Endothelial cell of umbilical vein (primary cell): ENCODE results near the gene TTF2. TPM values are rescaled to one million over a fixed set of nuclear protein-coding genes. Genes with fewer than 3 reads are reported as not detected.

Experiments
- BruUV-seq: library from RNA; stranded (reverse); fragments of 400-500 nt; replicated peaks from 2 replicates; lab custom pipeline; 2021; lab: Mats Ljungman, UMichigan
- CTCF ChIA-PET: fragments of 300-600, 350-600 bp; sonication (Branson Sonifier 250); formaldehyde crosslinking; loops from one replicate; lab custom pipeline; 2021; ENCODE audit warnings: antibody characterized with exemption, inconsistent platforms; lab: Charles Lee
- POLR2A ChIA-PET: fragments of 300-600, 350-600 bp; sonication (Branson Sonifier 250); formaldehyde crosslinking; loops from one replicate; lab custom pipeline; 2021; ENCODE audit warnings: antibody characterized with exemption, inconsistent platforms; lab: Charles Lee
- DNase-seq: peaks from one replicate; pipeline ENCODE4 v3.0.0-alpha.2; 2011; ENCODE audit warnings: low read depth, low spot score
- FAIRE-seq: peaks from 2 replicates; lab custom pipeline; 2011; peaks lifted over from hg19 to GRCh38; lab: Jason Lieb, UNC
- H2AFZ ChIP-seq: 2 replicates; pipeline ENCODE4 v1.6.0; 2012; ENCODE audit warnings: low read depth, low read length, control low read depth, inconsistent platforms
- H3K27ac ChIP-seq: 2 replicates; pipeline ENCODE4 v1.5.1; 2011; ENCODE audit warnings: low read depth, mild to moderate bottlenecking, control low read depth, low read length, moderate library complexity; ENCODE audit not compliant: insufficient read depth
- H3K27me3 ChIP-seq, 2 experiments: 2 replicates each; pipeline versions ENCODE4 v1.6.0 to v1.6.1; 2011; ENCODE audit warnings: low read length in 2 of 2, mixed read lengths in 1 of 2; ENCODE audit not compliant: control insufficient read depth in 2 of 2, insufficient read depth in 2 of 2
- H3K36me3 ChIP-seq, 2 experiments: 2 replicates in 1 of 2; 3 replicates in 1 of 2; pipeline ENCODE4 v1.5.1; 2011; ENCODE audit warnings: low read length in 2 of 2, mild to moderate bottlenecking in 1 of 2, moderate library complexity in 1 of 2; ENCODE audit not compliant: control insufficient read depth in 2 of 2, insufficient read depth in 2 of 2; ENCODE audit errors: extremely low read depth in 1 of 2
- H3K4me1 ChIP-seq: 3 replicates; pipeline ENCODE4 v1.5.1; 2011; ENCODE audit warnings: mild to moderate bottlenecking, low read length; ENCODE audit not compliant: control insufficient read depth, insufficient read depth; ENCODE audit errors: extremely low read depth
- H3K4me2 ChIP-seq: 2 replicates; pipeline ENCODE4 v1.6.1; 2011; ENCODE audit warnings: low read length, control low read depth, mixed read lengths; ENCODE audit not compliant: insufficient read depth
- H3K4me3 ChIP-seq, 3 experiments: fragments of 200-600 bp in 1 of 3; sonication (generic), shearing (Covaris generic) in 1 of 3; replicated peaks in 1 of 3; 2 replicates each; pipeline ENCODE4 v1.5.1; 2011 to 2016; ENCODE audit warnings: control low read depth in 3 of 3, low read length in 3 of 3, mild to moderate bottlenecking in 2 of 3, inconsistent platforms in 1 of 3, low read depth in 1 of 3, moderate library complexity in 1 of 3; ENCODE audit not compliant: insufficient read depth in 1 of 3
- H3K79me2 ChIP-seq: 2 replicates; pipeline ENCODE4 v1.6.0; 2012; ENCODE audit warnings: low read length, inconsistent platforms; ENCODE audit not compliant: control insufficient read depth, insufficient read depth
- H3K9ac ChIP-seq: replicated peaks from 2 replicates; pipeline ENCODE3; 2011; ENCODE audit warnings: low read length, control low read depth; ENCODE audit not compliant: insufficient read depth; ENCODE audit errors: extremely low read depth
- H3K9me1 ChIP-seq: replicated peaks from 3 replicates; pipeline ENCODE4 v1.6.0; 2011; ENCODE audit warnings: mild to moderate bottlenecking, low read length; ENCODE audit not compliant: control insufficient read depth, insufficient read depth; ENCODE audit errors: extremely low read depth
- H3K9me3 ChIP-seq: replicated peaks from 2 replicates; pipeline ENCODE4 v1.5.1; 2012; ENCODE audit warnings: low read length, inconsistent platforms; ENCODE audit not compliant: control insufficient read depth, insufficient read depth
- H4K20me1 ChIP-seq: replicated peaks from 2 replicates; pipeline ENCODE3; 2011; ENCODE audit warnings: mild to moderate bottlenecking, low read length; ENCODE audit not compliant: control insufficient read depth, insufficient read depth; ENCODE audit errors: extremely low read depth
- CTCF ChIP-seq, 2 donors: IDR thresholded peaks; 1 replicate in 1 of 2; 2 replicates in 1 of 2; pipeline ENCODE4 v1.5.1; 2011; ENCODE audit warnings: low read length in 2 of 2, mild to moderate bottlenecking in 2 of 2, moderate library complexity in 2 of 2, control low read depth in 1 of 2, inconsistent platforms in 1 of 2, low read depth in 1 of 2; ENCODE audit not compliant: insufficient read depth in 1 of 2; ENCODE audit errors: extremely low read depth in 1 of 2
- EZH2 ChIP-seq: IDR thresholded peaks from 2 replicates; pipeline ENCODE4 v1.6.1; 2012; ENCODE audit warnings: borderline replicate concordance, low read depth, mild to moderate bottlenecking, moderate library complexity, low read length, inconsistent platforms; ENCODE audit not compliant: severe bottlenecking
- FOS ChIP-seq: IDR thresholded peaks from 2 replicates; pipeline ENCODE4 v1.6.1; 2011; ENCODE audit warnings: mild to moderate bottlenecking, low read length, moderate library complexity, borderline replicate concordance; ENCODE audit not compliant: insufficient read depth
- GATA2 ChIP-seq: IDR thresholded peaks from 2 replicates; pipeline ENCODE4 v1.7.0; 2011; ENCODE audit warnings: low read depth, mild to moderate bottlenecking, moderate library complexity, mixed read lengths, low read length; ENCODE audit not compliant: insufficient read length, insufficient read depth
- JUN ChIP-seq: IDR thresholded peaks from 2 replicates; pipeline ENCODE4 v1.6.1; 2011; ENCODE audit warnings: borderline replicate concordance, low read depth; ENCODE audit not compliant: insufficient read length, insufficient read depth
- MAX ChIP-seq: IDR thresholded peaks from 2 replicates; pipeline ENCODE4 v1.6.1; 2011; ENCODE audit not compliant: insufficient read depth, insufficient read length
- MYC ChIP-seq: IDR thresholded peaks from one replicate; pipeline ENCODE4 v1.6.1; 2011; ENCODE audit warnings: mild to moderate bottlenecking, low read depth, low read length
- POLR2A ChIP-seq: IDR thresholded peaks from 2 replicates; pipeline ENCODE4 v1.6.1; 2012; ENCODE audit warnings: low read depth, mild to moderate bottlenecking, control low read depth, low read length
- POLR2AphosphoS5 ChIP-seq: IDR thresholded peaks from 2 replicates; pipeline ENCODE4 v1.6.1; 2012; ENCODE audit warnings: low read depth, mild to moderate bottlenecking, control low read depth, low read length, moderate library complexity; ENCODE audit not compliant: insufficient read depth
- dilution Hi-C: fragments of 300-500 bp; cut with MboI; formaldehyde crosslinking; loops from one replicate; pipeline ENCODE4 v1.15.0; 2019; ENCODE audit warnings: low sequenced_read_pairs; ENCODE audit not compliant: extremely low pct_ligation_motif_present
- intact Hi-C: fragments of 100-400 bp; cut with micrococcal nuclease; formaldehyde crosslinking; loops from one replicate; pipeline ENCODE4 v1.10.0; 2022
- polyA plus RNA-seq, 4 experiments: library from polyadenylated mRNA; depleted of rRNA in 3 of 4; stranded (reverse) in 3 of 4; unstranded in 1 of 4; fragments of >200 nt; gene quantifications; 2 replicates each; pipeline versions ENCODE4 v1.2.1 to v1.2.3, GENCODE V29; 2011 to 2012; ENCODE audit warnings: missing spikeins in 1 of 4
- total RNA-seq: library from RNA; stranded (reverse); gene quantifications from 2 replicates; pipeline ENCODE4 v1.2.3, GENCODE V29; 2021

The TTF2 gene
- total and polyA plus RNA-seq, 2 donors (not counting 3 experiments of a cell fraction or from before 2014, with no cell fraction given), result 8.8 to 44.4 TPM

GRCh38 chr1:117097443-117097842 lies 37.3 kb downstream of the TTF2 start:
- no peaks in the 10 kb centered on the region for H3K9me3 ChIP-seq
- ChIA-PET CTCF (interaction anchor here (1.5 to 5.4 kb wide), 4 partner anchors 25 to 31 kb away, joined by 5 to 42 read pairs (median 6); no protein-coding TSS in a partner anchor), POLR2A (no interaction called here)
- peak overlapping the region; percentile 64 for H3K27ac ChIP-seq
- H2AFZ ChIP-seq, result no peak overlapping the region
- H3K4me1 ChIP-seq, result peaks cover 33% of the 10 kb centered on the region
- H3K4me2 ChIP-seq, result peak overlapping the region; percentile 35
- no peak for DNase-seq
- H4K20me1 ChIP-seq, result no peaks in the 10 kb centered on the region
- no peaks in the 10 kb centered on the region for H3K79me2 ChIP-seq
- H3K9me1 ChIP-seq, result no peaks in the 10 kb centered on the region
- dilution Hi-C loops, result no loop called here
- no peak for FAIRE-seq
- no peak overlapping the region for H3K9ac ChIP-seq
- H3K27me3 ChIP-seq, result no peaks in the 10 kb centered on the region
- no peak for TF ChIP-seq FOS
- no peak for TF ChIP-seq MAX
- TF ChIP-seq POLR2AphosphoS5, result no peak
- TF ChIP-seq EZH2, result no peak
- no peak for TF ChIP-seq POLR2A
- TF ChIP-seq JUN, result no peak
- no peak for TF ChIP-seq MYC
- TF ChIP-seq CTCF (IDR thresholded peaks at IDR 0.05; ENCODE audit: extremely low read depth in 1 of 2, insufficient read depth in 1 of 2, low read depth in 1 of 2, low read length in 2 of 2), result no peak
- no peak for TF ChIP-seq GATA2
- no peak overlapping the region for H3K4me3 ChIP-seq
- intact Hi-C loops, result no loop called here
- peaks cover 0 to 13% of the 10 kb centered on the region in 2 experiments for H3K36me3 ChIP-seq
- BruUV-seq, result no TSS peak
